ENCODE measurements around the gene ENTPD6. TPM values are rescaled to one million over a fixed set of nuclear protein-coding genes. Genes with fewer than 3 reads are reported as not detected.

The ENTPD6 gene
- total RNA-seq, 4 donors from 2014 or later, result 163 to 261 (median 224) TPM

GRCh38 chr20:25226433-25227316 is 31.2 kb downstream of the ENTPD6 start:
- Histone ChIP-seq H3K4me3 (no peak overlapping the region), H3K36me3 (no peaks in the 10 kb centered on the region), H3K9me3 (no peaks in the 10 kb centered on the region), H3K27me3 (no peaks in the 10 kb centered on the region), H3K27ac (peak overlapping the region; percentile 46 to 85 (median 70)), H3K4me1 (peaks cover 17 to 37% (median 24%) of the 10 kb centered on the region in 4 donors)
- no peak for DNase-seq
- 20 to 84% methylated on average over 1 to 22 of the region's 28 CpGs for WGBS, 2 donors (ENCODE audit: low coverage in 1 of 2)
- in situ Hi-C loops (cut with MboI; ENCODE audit: low pct_ligation_motif_present in 1 of 4, low pct_unique_long_range_greater_than_20kb in 1 of 4, low sequenced_read_pairs in 3 of 4), result no loop called here
- intact Hi-C loops (cut with DNase I; ENCODE audit: low total_unique reads), result no loop called here
- TF ChIP-seq POLR2A (IDR thresholded peaks at IDR 0.05), result no peak
- no peak for TF ChIP-seq POLR2AphosphoS5 (IDR thresholded peaks at IDR 0.05)
- no peak for TF ChIP-seq CTCF (IDR thresholded peaks at IDR 0.05)
- no peak for TF ChIP-seq EP300 (IDR thresholded peaks at IDR 0.05; ENCODE audit: low read depth)

GRCh38 chr20:25227317-25227831 is 31.9 kb downstream of the ENTPD6 start:
- 50 to 66% methylated on average over 11 to 12 of the region's 12 CpGs for WGBS, 2 donors (ENCODE audit: low coverage in 1 of 2)

DNA sequence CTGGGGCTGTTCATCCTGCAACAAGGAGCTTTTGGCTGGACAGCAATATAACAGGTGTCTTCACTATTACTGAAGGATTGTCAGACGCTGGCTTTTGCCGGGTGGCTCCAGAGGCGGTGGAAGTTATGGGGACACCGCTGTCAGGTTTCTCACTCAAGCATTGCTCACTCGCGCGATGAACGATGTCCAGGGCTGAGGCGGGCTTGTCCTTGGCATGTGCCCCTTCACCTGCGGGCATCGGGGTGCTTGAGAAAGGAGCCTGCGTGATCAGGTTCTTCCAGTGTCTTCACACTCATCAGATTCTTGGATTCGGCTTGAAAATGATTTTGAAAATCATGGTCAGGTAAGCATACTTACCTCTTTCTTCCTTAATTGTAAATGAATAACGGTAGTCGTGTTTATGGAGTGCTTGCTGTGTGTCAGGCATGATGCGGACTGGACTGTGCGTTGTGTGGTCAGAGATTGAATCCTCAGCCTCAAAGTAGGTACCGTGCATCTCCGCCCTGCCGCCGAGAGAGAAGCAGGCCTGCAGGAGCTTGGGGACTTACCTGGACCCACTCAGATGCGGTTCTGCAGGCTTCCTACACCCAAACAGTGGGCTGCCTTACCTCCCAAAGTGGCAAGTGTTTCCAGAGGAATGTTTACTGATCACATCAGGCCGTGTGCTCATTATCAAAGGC is 34.1 kb downstream of the ENTPD6 start:
- in situ Hi-C loops (cut with MboI; ENCODE audit: low pct_ligation_motif_present in 1 of 4, low pct_unique_long_range_greater_than_20kb in 1 of 4, low sequenced_read_pairs in 3 of 4), result no loop called here

More at GRCh38 chr20:25227317-25227831, 31.9 kb downstream of the ENTPD6 start:
- Histone ChIP-seq H3K4me3 (no peak overlapping the region), H3K27ac (peak overlapping the region; percentile 46 to 85 (median 70)), H3K36me3 (no peaks in the 10 kb centered on the region), H3K9me3 (no peaks in the 10 kb centered on the region), H3K27me3 (no peaks in the 10 kb centered on the region), H3K4me1 (peaks cover 17 to 41% (median 25%) of the 10 kb centered on the region in 4 donors)
- in situ Hi-C loops (cut with MboI; ENCODE audit: low pct_ligation_motif_present in 1 of 4, low pct_unique_long_range_greater_than_20kb in 1 of 4, low sequenced_read_pairs in 3 of 4), result no loop called here
- TF ChIP-seq CTCF (IDR thresholded peaks at IDR 0.05) (no peak), POLR2AphosphoS5 (IDR thresholded peaks at IDR 0.05) (peak in 1 of 3 donors; percentile 11)
- DNase-seq, result no peak
- intact Hi-C loops (cut with DNase I; ENCODE audit: low total_unique reads), result no loop called here

More for the DNA sequence above, 34.1 kb downstream of the ENTPD6 start:
- TF ChIP-seq EP300 (IDR thresholded peaks at IDR 0.05; ENCODE audit: low read depth) (no peak), CTCF (IDR thresholded peaks at IDR 0.05) (no peak), POLR2A (IDR thresholded peaks at IDR 0.05) (no peak), POLR2AphosphoS5 (IDR thresholded peaks at IDR 0.05) (no peak)
- intact Hi-C loops (cut with DNase I; ENCODE audit: low total_unique reads), result no loop called here
- Histone ChIP-seq H3K36me3 (no peaks in the 10 kb centered on the region), H3K4me3 (no peak overlapping the region), H3K4me1 (peaks cover 17 to 51% (median 37%) of the 10 kb centered on the region in 4 donors), H3K9me3 (no peaks in the 10 kb centered on the region), H3K27ac (peak overlapping the region; percentile 81 to 85 (median 84)), H3K27me3 (no peaks in the 10 kb centered on the region)
- 91% methylated on average over 23 of the region's 23 CpGs; no CpG with 5 or more reads in 1 of the 2 donors for WGBS, 2 donors (ENCODE audit: low coverage in 1 of 2)
- no peak for DNase-seq

All from transverse colon (tissue), 4 donors.